Uterus (tissue), 4 donors: ENCODE measurements around the gene IQCH. TPM values are rescaled to one million over a fixed set of nuclear protein-coding genes. Genes with fewer than 3 reads are reported as not detected.
"Not testable (repeated sequence)": the region's sequence is repeated elsewhere in the genome, so short reads cannot be mapped to it uniquely, and the experiment has no call there.

ENCODE experiments used
- DNase-seq, 2 donors: peaks; one replicate each; pipeline ENCODE4 v3.0.0-alpha.2; 2019 to 2020
- H3K27ac ChIP-seq, 2 donors: fragments of 200-600 bp; sonication (generic); 1 replicate in 1 of 2; 2 replicates in 1 of 2; pipeline ENCODE4 v1.5.1; 2016 to 2018
- H3K27me3 ChIP-seq, 2 donors: fragments of 200-600 bp; sonication (generic); one replicate each; pipeline ENCODE4 v1.5.1; 2018 to 2019; ENCODE audit warnings: control low read depth in 1 of 2
- H3K36me3 ChIP-seq, 2 donors: fragments of 200-600 bp; sonication (generic); one replicate each; pipeline ENCODE4 v1.5.1; 2019; ENCODE audit warnings: control low read depth in 1 of 2
- H3K4me1 ChIP-seq, 2 donors: fragments of 200-600 bp; sonication (generic); one replicate each; pipeline ENCODE4 v1.5.1; 2018 to 2019; ENCODE audit warnings: control low read depth in 1 of 2
- H3K4me3 ChIP-seq, 2 donors: fragments of 200-600 bp; sonication (generic); 1 replicate in 1 of 2; 2 replicates in 1 of 2; pipeline ENCODE4 v1.5.1; 2018 to 2019; ENCODE audit warnings: mild to moderate bottlenecking in 1 of 2
- H3K9me3 ChIP-seq, 2 donors: fragments of 200-600 bp; sonication (generic); one replicate each; pipeline ENCODE4 v1.5.1; 2019; ENCODE audit warnings: control low read depth in 1 of 2
- POLR2A ChIP-seq, 2 donors: fragments of 450-650 bp; IDR thresholded peaks; one replicate each; pipeline ENCODE4 v1.6.1; 2016; ENCODE audit warnings: antibody characterized with exemption in 2 of 2, mild to moderate bottlenecking in 1 of 2, moderate library complexity in 1 of 2
- intact Hi-C: fragments of 100-400 bp; cut with DNase I; formaldehyde crosslinking; loops from one replicate; pipeline ENCODE4 v1.15.1; 2023; ENCODE audit warnings: low total_unique reads
- total RNA-seq, 4 donors: library from RNA; depleted of rRNA in 3 of 4; stranded (reverse); fragments of >200 nt in 3 of 4; gene quantifications; one replicate each; pipeline versions ENCODE4 v1.1.0 to v1.2.4, GENCODE V29; 2014 to 2023
- TF ChIP-seq, protein P1 (sequence below), 4 experiments: fragments of 200-600 bp in 2 of 4; fragments of 450-650 bp in 2 of 4; sonication (generic) in 2 of 4; IDR thresholded peaks; one replicate each; pipeline ENCODE4 v1.5.1; 2016 to 2019; ENCODE audit warnings: antibody characterized with exemption in 4 of 4, mild to moderate bottlenecking in 2 of 4, moderate library complexity in 1 of 4
- donor health status: DM: yes; HTN: yes; CAD: no.

IQCH gene
- total RNA-seq, 4 donors from 2014 or later: 0.26 to 3.0 (median 1.7) TPM

DNA sequence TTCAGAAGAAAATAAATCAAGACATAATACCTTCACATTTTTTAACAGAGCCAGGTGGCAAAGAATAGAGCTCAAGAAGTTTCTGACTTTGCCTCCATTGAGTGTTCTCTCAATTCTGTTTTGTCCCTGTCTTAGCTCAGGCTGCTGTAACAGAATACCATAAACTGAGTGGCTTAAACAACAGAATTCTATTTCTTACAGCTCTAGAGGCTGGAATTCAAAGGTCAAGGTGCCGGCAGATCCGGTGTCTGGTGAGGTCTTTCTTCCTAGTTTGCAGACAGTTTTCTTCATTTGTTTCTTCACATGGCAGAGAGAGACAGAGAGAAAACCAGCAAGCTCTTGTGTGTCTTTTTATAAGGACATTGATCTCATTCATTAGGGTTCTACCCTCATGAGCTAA is 25.6 kb downstream of the IQCH start:
- Histone ChIP-seq H3K36me3 (no peaks in the 10 kb centered on the region), H3K27ac (no peak overlapping the region), H3K4me1 (no peaks in the 10 kb centered on the region), H3K27me3 (no peaks in the 10 kb centered on the region), H3K9me3 (no peaks in the 10 kb centered on the region), H3K4me3 (no peak overlapping the region)
- intact Hi-C loops: no loop called here
- TF ChIP-seq, protein P1, sequence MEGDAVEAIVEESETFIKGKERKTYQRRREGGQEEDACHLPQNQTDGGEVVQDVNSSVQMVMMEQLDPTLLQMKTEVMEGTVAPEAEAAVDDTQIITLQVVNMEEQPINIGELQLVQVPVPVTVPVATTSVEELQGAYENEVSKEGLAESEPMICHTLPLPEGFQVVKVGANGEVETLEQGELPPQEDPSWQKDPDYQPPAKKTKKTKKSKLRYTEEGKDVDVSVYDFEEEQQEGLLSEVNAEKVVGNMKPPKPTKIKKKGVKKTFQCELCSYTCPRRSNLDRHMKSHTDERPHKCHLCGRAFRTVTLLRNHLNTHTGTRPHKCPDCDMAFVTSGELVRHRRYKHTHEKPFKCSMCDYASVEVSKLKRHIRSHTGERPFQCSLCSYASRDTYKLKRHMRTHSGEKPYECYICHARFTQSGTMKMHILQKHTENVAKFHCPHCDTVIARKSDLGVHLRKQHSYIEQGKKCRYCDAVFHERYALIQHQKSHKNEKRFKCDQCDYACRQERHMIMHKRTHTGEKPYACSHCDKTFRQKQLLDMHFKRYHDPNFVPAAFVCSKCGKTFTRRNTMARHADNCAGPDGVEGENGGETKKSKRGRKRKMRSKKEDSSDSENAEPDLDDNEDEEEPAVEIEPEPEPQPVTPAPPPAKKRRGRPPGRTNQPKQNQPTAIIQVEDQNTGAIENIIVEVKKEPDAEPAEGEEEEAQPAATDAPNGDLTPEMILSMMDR (IDR thresholded peaks at IDR 0.05): no peak
- no peak for TF ChIP-seq POLR2A (IDR thresholded peaks at IDR 0.05)
- DNase-seq: no peak

DNA sequence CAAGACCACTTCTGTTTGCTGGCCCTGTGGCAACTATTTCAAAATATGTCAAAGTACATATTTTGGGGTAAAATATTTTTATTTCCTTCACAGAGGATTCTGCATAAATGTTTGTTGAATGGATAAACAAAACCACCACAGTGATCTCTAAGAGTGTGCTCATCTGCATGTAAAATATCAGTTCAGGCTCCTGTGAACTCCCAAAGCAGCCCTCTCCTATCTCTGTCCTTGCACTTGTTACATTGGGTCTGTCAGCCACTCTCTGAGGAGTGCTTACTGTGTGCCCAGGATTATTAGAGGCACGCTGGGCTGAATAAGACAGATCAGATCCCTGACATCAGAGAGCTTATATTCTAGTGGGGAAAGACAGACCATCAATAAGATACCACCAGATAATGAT is 27.1 kb downstream of the IQCH start:
- TF ChIP-seq, protein P1 (IDR thresholded peaks at IDR 0.05): no peak
- no peak for TF ChIP-seq POLR2A (IDR thresholded peaks at IDR 0.05)
- no peaks in the 10 kb centered on the region for H3K36me3 ChIP-seq
- H3K4me1 ChIP-seq: no peaks in the 10 kb centered on the region
- intact Hi-C loops: no loop called here
- no peak overlapping the region for H3K4me3 ChIP-seq
- no peak overlapping the region for H3K27ac ChIP-seq
- H3K9me3 ChIP-seq: peaks cover 0 to 5% of the 10 kb centered on the region in 2 donors
- no peaks in the 10 kb centered on the region for H3K27me3 ChIP-seq
- DNase-seq: no peak

DNA sequence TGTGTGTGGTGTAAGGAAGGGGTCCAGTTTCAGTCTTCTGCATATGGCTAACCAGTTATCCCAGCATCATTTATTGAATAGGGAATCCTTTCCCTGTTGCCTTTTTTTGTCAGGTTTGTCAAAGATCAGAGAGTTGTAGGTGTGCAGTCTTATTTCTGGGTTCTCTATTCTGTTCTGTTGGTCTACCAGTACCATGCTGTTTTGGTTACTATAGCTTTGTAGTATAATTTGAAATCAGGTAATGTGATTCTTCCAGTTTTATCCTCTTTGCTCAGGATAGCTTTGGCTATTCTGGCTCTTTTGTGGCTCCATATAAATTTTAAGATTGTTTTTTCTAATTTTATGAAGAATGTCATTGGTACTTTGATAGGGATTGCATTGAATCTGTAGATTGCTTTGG is 31.0 kb downstream of the IQCH start:
- H3K4me3 ChIP-seq, H3K27me3 ChIP-seq, intact Hi-C loops, DNase-seq, H3K27ac ChIP-seq, H3K4me1 ChIP-seq, H3K9me3 ChIP-seq, H3K36me3 ChIP-seq: not testable (repeated sequence)

DNA sequence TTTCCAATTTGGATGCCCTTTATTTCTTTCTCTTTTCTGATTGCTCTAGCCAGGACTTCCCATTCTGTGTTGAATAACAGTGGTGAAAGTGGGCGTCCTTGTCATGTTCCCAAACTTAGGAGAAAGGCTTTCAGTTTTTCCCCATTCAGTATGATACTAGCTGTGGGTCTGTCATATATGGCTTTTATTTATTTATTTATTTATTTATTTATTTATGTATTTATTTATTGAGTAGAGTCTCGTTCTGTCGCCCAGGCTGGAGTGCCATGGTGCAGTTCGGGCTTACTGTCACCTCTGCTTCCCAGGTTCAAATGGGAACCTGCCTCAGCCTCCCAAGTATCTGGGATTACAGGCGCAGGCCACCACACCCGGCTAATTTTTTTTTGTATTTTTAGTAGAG is 31.8 kb downstream of the IQCH start:
- H3K4me3 ChIP-seq, H3K4me1 ChIP-seq, DNase-seq, intact Hi-C loops, H3K27me3 ChIP-seq, H3K27ac ChIP-seq, H3K36me3 ChIP-seq, H3K9me3 ChIP-seq: not testable (repeated sequence)

DNA sequence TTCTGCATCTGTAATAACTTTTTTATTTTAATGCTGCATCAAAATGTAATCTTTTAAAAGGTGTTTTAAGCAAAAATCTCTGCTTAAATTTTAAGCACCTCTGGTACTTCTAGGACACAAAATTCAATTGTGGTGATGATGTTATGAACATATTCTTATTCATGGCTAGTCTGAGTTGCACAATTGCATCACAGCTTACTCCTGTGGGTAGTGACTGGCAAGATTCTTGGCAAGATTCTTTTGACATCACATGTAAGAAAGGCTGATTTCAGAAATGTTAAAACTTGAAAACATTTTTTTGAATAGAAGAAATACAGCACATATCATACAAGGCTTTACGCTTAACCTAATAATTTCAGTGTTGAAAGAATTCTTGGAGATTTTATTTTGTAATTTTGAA is 35.7 kb downstream of the IQCH start:
- Histone ChIP-seq H3K4me1 (no peaks in the 10 kb centered on the region), H3K36me3 (no peaks in the 10 kb centered on the region), H3K27me3 (no peaks in the 10 kb centered on the region), H3K9me3 (peaks cover 0 to 5% of the 10 kb centered on the region in 2 donors), H3K27ac (no peak overlapping the region), H3K4me3 (no peak overlapping the region)
- intact Hi-C loops: no loop called here
- TF ChIP-seq, protein P1 (IDR thresholded peaks at IDR 0.05): no peak
- no peak for TF ChIP-seq POLR2A (IDR thresholded peaks at IDR 0.05)
- DNase-seq: no peak

DNA sequence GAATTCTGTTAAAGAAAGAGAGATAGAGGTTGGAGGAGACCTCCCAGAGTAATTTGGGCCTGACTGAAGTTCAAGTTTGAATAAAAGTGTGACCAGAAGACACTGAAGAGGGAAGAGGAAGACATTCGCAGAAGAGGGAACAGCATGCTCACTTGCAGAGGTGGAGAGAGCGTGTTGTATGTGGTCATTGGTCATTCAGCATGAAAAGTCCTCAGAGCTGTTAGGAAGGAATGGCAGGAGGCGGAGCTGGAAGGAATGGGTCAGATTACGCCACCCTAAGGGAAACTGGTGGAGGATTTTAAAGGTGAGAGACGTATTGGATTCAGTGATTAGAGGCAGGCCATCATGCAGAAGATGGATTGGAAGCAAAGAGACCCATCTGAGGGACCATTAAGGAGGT is 41.6 kb downstream of the IQCH start:
- Histone ChIP-seq H3K27me3 (no peaks in the 10 kb centered on the region), H3K27ac (no peak overlapping the region), H3K4me1 (no peaks in the 10 kb centered on the region), H3K4me3 (no peak overlapping the region), H3K36me3 (no peaks in the 10 kb centered on the region), H3K9me3 (no peaks in the 10 kb centered on the region)
- intact Hi-C loops: no loop called here
- no peak for TF ChIP-seq POLR2A (IDR thresholded peaks at IDR 0.05)
- TF ChIP-seq, protein P1 (IDR thresholded peaks at IDR 0.05): no peak
- DNase-seq: no peak
